A673 (cell line): ENCODE data around the gene PIPOX. TPM values are rescaled to one million over a fixed set of nuclear protein-coding genes. Genes with fewer than 3 reads are reported as not detected.

Experiments
- BruUV-seq: library from RNA; stranded (reverse); fragments of 400-500 nt; replicated peaks from 2 replicates; lab custom pipeline; 2021; lab: Mats Ljungman, UMichigan
- CTCF ChIA-PET: fragments of 300-600 bp; sonication (Branson Sonifier 250); formaldehyde crosslinking; loops from one replicate; lab custom pipeline; 2022; ENCODE audit warnings: antibody characterized with exemption; lab: Charles Lee
- POLR2A ChIA-PET: fragments of 300-600 bp; sonication (Branson Sonifier 250); formaldehyde crosslinking; loops from one replicate; lab custom pipeline; 2022; ENCODE audit warnings: antibody characterized with exemption; ENCODE audit not compliant: low non-redundant PET; lab: Charles Lee
- DNase-seq: peaks from one replicate; pipeline ENCODE4 v3.0.0-alpha.2; 2015; ENCODE audit warnings: low spot score
- H3K27ac ChIP-seq: fragments of 200-600 bp; sonication (generic); 2 replicates; pipeline ENCODE4 v1.5.1; 2016; ENCODE audit warnings: mixed run types, low read depth, mild to moderate bottlenecking, mixed read lengths, antibody characterized with exemption, low read length; ENCODE audit not compliant: poor library complexity, severe bottlenecking
- H3K27me3 ChIP-seq: fragments of 200-600 bp; sonication (generic); replicated peaks from 2 replicates; pipeline ENCODE4 v1.6.1; 2017; ENCODE audit warnings: mixed run types, low read depth, mild to moderate bottlenecking, mixed read lengths, antibody characterized with exemption, low read length; ENCODE audit not compliant: insufficient read depth, poor library complexity
- H3K36me3 ChIP-seq: fragments of 200-600 bp; sonication (generic); 2 replicates; pipeline ENCODE4 v1.6.1; 2016; ENCODE audit warnings: mixed run types, mild to moderate bottlenecking, mixed read lengths, antibody characterized with exemption, low read length; ENCODE audit not compliant: insufficient read depth, poor library complexity, severe bottlenecking
- H3K4me1 ChIP-seq: fragments of 200-600 bp; sonication (generic); 2 replicates; pipeline ENCODE4 v1.6.1; 2017; ENCODE audit warnings: mixed run types, mild to moderate bottlenecking, mixed read lengths, antibody characterized with exemption, low read length; ENCODE audit not compliant: insufficient read depth, poor library complexity, severe bottlenecking
- H3K4me3 ChIP-seq: fragments of 200-600 bp; sonication (generic); 2 replicates; pipeline ENCODE4 v1.5.1; 2016; ENCODE audit warnings: low read depth, mixed run types, mild to moderate bottlenecking, mixed read lengths, low read length; ENCODE audit not compliant: poor library complexity, severe bottlenecking
- H3K9me3 ChIP-seq: fragments of 200-600 bp; sonication (generic); 2 replicates; pipeline ENCODE4 v1.6.1; 2016; ENCODE audit warnings: mixed run types, low read depth, mild to moderate bottlenecking, mixed read lengths, antibody characterized with exemption, low read length; ENCODE audit not compliant: poor library complexity, severe bottlenecking
- EZH2 ChIP-seq: fragments of 200-600 bp; sonication (generic); IDR thresholded peaks from 2 replicates; pipeline ENCODE4 v1.6.1; 2017; ENCODE audit warnings: borderline replicate concordance, low read depth, mild to moderate bottlenecking, mixed read lengths, antibody characterized with exemption, low read length; ENCODE audit not compliant: poor library complexity, severe bottlenecking
- intact Hi-C: fragments of 100-400 bp; cut with micrococcal nuclease; formaldehyde crosslinking; loops from one replicate; pipeline ENCODE4 v1.10.0; 2022; ENCODE audit not compliant: unreplicated experiment
- total RNA-seq: library from RNA; stranded (reverse); gene quantifications from 2 replicates; pipeline ENCODE4 v1.2.3, GENCODE V29; 2021
- TF ChIP-seq, protein P1 (sequence below): fragments of 300-800, 200-600 bp; sonication (generic); conservative IDR thresholded peaks from 2 replicates; pipeline ENCODE4 v1.5.1; 2017; ENCODE audit warnings: low read depth, mild to moderate bottlenecking, antibody characterized with exemption, low read length, moderate library complexity, mixed read lengths

The PIPOX gene
- total RNA-seq, 1 experiment from 2014 or later: 8.8 TPM

DNA sequence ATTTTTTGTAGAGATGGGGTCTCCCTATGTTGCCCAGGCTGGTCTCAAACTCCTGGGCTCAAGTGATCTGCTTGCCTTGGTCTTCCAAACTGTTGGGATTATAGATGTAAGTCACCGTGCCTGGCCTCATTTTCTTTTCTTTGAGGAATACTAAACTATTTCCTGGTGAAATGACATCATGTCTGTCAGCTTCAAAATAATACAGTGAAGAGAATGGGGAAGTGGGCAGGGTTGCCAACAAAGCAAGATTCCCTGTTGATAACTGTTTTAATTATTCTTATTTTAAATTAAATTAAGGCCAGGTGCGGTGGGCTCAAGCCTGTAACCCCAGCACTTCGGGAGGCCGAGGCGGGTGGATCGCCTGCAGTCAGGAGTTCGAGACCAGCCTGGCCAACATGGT is 21.1 kb downstream of the PIPOX start:
- Histone ChIP-seq H3K4me1 (peaks cover 38% of the 10 kb centered on the region), H3K9me3 (no peaks in the 10 kb centered on the region), H3K36me3 (no peaks in the 10 kb centered on the region), H3K4me3 (no peak overlapping the region), H3K27ac (no peak overlapping the region), H3K27me3 (no peaks in the 10 kb centered on the region)
- intact Hi-C loops: no loop called here
- ChIA-PET POLR2A (no interaction called here), CTCF (interaction anchor here (1.3 kb wide), 1 partner anchor 53 kb away, joined by 4 read pairs; no protein-coding TSS in a partner anchor)
- no TSS peak for BruUV-seq
- DNase-seq: no peak
- TF ChIP-seq EZH2: no peak
- TF ChIP-seq, protein P1, sequence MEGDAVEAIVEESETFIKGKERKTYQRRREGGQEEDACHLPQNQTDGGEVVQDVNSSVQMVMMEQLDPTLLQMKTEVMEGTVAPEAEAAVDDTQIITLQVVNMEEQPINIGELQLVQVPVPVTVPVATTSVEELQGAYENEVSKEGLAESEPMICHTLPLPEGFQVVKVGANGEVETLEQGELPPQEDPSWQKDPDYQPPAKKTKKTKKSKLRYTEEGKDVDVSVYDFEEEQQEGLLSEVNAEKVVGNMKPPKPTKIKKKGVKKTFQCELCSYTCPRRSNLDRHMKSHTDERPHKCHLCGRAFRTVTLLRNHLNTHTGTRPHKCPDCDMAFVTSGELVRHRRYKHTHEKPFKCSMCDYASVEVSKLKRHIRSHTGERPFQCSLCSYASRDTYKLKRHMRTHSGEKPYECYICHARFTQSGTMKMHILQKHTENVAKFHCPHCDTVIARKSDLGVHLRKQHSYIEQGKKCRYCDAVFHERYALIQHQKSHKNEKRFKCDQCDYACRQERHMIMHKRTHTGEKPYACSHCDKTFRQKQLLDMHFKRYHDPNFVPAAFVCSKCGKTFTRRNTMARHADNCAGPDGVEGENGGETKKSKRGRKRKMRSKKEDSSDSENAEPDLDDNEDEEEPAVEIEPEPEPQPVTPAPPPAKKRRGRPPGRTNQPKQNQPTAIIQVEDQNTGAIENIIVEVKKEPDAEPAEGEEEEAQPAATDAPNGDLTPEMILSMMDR: no peak

DNA sequence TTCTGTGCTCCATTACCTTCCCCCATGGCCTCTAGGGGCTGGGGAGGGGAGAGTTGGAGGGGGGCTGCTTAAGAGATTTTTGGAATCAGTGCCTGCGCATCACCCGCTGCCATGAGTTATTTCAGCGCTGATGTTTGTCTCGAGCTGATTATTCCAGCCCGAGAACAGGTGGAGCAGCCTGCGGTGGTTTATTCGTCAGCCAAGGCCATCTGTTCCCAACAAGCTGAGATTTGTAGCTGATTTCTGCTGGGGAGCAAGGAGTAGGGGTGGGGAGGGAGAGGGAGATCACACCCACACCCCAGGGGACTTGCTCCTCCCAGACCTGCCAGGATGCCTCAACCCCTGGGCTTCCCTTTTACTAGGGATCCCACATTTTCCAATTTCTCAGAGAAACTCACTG is 23.1 kb downstream of the PIPOX start:
- Histone ChIP-seq H3K27me3 (no peaks in the 10 kb centered on the region), H3K36me3 (no peaks in the 10 kb centered on the region), H3K4me3 (no peak overlapping the region), H3K9me3 (no peaks in the 10 kb centered on the region), H3K4me1 (peaks cover 42% of the 10 kb centered on the region), H3K27ac (no peak overlapping the region)
- intact Hi-C loops: no loop called here
- ChIA-PET CTCF (no interaction called here), POLR2A (no interaction called here)
- no TSS peak for BruUV-seq
- TF ChIP-seq, protein P1: no peak
- TF ChIP-seq EZH2: no peak
- no peak for DNase-seq

DNA sequence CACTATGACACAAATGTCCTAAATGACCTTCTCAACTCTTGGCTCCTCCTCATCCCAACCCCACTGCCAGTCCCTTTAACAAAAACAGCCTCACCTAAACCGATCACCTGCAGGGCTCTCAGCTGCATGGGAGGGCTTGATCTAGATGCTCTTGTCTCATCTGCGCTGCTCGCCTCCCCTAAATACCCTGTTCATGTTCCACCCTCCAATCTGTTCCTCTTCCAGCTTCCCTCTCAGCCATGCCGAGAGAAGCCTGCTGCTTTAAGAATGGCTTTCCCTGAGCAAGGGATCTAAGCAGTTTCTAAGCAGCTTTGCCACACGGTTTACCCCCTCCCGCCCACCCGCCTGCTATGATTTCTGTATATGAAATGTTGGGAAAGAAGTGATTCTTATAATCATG is 23.7 kb downstream of the PIPOX start:
- ChIA-PET CTCF (no interaction called here), POLR2A (no interaction called here)
- DNase-seq: no peak
- Histone ChIP-seq H3K9me3 (no peaks in the 10 kb centered on the region), H3K27me3 (no peaks in the 10 kb centered on the region), H3K4me3 (no peak overlapping the region), H3K4me1 (peaks cover 38% of the 10 kb centered on the region), H3K27ac (no peak overlapping the region), H3K36me3 (no peaks in the 10 kb centered on the region)
- BruUV-seq: no TSS peak
- intact Hi-C loops: no loop called here
- TF ChIP-seq, protein P1: no peak
- no peak for TF ChIP-seq EZH2
